EH (cell line): ENCODE data around the gene OR7A5.
A peak's percentile ranks its signal among the peaks of the same experiment; 100 is the strongest.
"Not testable (repeated sequence)": the region's sequence is repeated elsewhere in the genome, so short reads cannot be mapped to it uniquely, and the experiment has no call there.

Experiments
- DNase-seq: peaks from one replicate; pipeline ENCODE4 v3.0.0-alpha.2; 2015; ENCODE audit warnings: low read depth

OR7A5 gene

DNA sequence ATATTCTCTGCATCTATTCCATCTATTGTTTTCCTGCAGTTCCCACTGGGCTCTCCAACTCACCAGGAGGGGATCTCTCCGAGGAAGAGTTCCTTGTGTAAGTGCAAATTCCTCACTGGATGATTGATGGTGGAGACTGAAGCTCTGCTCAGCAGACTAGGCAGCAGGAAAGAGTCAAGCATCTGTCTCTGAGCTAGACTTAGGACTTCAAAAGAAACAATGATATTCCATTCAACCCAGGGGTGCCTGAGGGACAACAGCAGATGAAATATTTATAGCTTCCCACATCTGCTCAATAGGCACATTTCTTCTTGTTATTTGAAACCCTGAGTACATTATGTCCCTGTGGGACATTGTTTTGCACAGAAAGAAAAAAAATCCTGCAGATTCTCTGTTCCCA lies at the start of gene OR7A5, which contains the start of gene OR7C1:
Gene OR7A5 (minus strand): TSS at position 175 of the 400 bp plus-strand sequence. CDS start 6,944 bp downstream, outside the sequence.
Gene OR7C1 (minus strand): TSS at position 175 of the 400 bp plus-strand sequence. CDS start 35,049 bp downstream, outside the sequence.
- no peak for DNase-seq

DNA sequence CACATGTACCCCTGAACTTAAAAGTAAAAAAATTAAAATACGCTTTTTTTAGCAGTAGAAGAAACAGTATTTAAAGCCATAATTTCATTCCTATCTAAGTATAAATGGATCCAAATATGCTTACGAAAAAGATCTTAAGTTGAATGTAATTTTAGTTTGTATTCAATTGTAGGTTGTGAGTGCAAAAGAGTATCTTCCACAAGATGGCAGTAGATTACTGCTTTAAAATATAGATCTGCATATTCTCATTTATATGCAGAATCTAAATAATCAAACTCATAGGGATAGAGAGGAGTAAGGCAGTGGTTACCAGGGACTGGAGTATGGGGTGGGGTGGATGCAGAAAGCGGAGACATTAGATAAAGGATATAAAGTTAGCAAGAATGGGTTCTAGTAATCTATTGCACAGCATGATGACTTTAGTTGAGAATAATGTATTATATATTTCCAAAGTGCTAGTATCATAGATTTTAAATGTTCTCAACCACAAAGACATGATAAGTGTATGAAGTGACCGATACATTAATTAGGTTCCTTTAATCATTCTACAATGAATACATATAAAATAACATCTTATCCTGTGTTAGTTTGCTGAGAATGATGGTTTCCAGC lies 36.7 kb upstream of the OR7A5 start:
- peak; percentile 29 for DNase-seq

DNA sequence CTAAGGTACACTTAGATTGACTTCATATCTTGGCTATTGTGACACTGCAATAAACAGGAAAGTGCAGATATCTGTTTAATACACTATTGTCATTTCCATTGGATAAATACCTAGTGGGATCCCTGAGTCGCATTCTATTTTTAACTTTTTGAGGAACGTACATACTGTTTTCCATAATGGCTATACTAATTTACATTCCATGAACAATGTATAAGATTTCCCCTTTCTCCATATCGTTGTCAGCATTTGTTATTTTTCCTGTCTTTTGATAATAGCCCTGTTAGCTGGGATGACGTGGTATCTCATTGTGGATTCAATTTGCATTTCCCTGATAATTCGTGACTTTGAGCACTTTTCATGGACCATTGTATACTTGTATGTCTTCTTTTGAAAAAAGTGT lies 33.5 kb upstream of the OR7A5 start:
- DNase-seq, result no peak

DNA sequence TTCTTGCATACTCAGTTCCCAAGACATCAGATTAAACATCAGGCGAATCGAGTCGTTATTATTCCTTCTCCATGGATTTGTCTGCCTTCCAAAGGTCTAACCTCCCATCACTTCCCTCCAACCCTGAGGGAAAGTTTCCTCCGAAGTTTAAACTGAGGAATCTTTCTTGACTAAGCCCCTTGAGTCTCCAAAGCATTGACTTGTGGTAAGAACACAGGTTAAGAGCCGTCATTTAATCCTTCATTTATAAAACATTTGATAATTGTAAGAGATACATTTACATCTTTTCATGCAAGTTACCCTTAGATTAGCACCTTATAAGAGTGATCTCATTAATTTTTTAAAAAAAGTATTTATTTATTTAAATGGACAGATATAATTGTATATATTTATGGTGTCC lies 13.8 kb upstream of the OR7A5 start, which contains the start of gene OR7A10:
Gene OR7A10 (minus strand): TSS at position 101 of the 400 bp plus-strand sequence. CDS start 7,045 bp downstream, outside the sequence.
- no peak for DNase-seq

DNA sequence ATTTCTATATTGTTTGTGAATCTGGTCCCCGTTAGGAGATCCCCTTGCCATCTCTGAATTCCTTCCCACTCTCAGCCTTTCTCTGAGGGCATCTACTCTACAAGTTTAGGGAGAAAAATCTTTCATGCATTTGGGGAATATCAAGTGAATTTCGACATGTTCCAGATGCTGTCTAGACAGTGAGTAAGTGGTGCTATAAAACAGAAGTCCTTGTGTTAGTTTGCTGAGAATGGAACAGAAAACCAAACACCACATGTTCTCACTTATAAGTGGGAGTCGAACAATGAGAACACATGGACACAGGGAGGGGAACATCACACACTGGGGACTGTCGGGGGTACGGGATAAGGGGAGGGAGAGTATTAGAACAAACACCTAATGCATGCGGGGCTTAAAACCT lies 8.6 kb upstream of the OR7A5 start:
- DNase-seq, result no peak

DNA sequence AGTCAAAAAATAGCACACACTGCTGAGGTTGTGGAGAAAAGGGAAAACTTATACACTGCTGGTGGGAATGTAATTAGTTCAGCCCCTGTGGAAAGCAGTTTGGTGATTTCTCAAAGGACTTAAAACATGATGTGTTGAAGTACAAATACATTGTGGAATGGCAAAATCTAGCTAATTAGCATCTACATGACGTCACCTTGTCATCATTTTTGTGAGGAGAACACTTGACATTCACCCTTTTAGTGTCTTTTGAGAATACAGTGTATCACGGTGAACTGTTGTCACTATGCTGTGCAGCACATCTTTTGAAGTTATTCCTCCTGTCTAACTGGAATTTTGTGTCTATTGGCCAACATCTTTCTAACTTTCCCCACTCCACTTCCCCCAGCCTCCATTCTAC lies 8.2 kb upstream of the OR7A5 start:
- DNase-seq, result no peak

DNA sequence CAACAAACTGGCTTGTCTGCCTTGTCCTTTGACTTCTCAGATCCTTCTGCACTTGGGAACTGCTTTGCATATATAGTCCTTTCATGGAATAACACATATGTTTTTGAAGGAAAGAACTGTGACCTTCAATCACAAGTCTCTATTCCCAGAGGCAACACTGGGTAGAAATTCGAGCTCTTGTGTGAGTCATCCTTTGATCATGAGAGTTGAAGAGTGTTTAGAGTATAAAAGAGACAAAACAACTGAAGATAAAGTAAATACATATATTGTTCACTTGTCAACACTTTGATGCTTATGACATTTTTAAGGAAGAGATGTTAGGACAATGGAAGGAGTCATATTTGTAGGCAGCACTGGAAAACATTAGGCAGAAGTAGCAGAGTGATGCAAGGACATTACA lies 5.2 kb upstream of the OR7A5 start:
- no peak for DNase-seq

DNA sequence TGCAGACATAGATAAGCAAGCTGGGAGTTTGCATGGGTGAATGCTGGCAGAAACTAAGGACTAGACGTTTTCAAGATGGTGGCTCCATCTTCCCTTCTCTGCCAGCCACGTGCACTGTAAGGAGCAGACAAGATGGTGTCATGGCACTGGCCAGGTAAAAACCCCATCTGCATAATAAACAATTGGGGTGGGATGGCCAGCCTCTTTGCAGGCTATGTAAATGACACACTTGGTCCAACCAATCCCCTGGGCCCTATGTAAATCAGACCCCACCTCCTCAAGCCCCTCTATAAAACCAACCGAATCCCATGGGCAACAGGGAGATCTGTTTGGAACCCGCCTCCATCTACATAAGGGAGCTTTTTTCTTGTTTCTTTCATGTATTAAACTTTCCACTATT lies 2.4 kb upstream of the OR7A5 start:
- DNase-seq, result no peak

DNA sequence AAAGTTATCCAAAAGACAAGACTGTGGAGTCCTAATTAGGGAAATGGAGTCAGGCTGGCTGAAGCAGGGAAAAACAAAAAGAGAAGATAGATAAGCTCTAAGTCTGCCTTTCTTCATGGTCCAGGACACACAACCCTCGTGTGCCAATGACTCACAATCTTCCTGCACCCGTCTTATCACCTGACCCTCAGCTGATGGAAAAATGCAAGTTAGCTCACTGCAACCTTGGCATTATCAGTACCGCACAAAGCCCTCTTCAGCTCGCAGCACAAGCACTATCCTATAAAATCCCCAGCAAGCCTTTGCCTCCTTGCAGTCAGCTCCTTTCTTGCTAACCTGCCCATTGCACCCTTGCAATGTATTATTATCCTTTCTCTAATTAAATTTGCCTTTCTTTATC lies 4.3 kb downstream of the OR7A5 start:
- no peak for DNase-seq

DNA sequence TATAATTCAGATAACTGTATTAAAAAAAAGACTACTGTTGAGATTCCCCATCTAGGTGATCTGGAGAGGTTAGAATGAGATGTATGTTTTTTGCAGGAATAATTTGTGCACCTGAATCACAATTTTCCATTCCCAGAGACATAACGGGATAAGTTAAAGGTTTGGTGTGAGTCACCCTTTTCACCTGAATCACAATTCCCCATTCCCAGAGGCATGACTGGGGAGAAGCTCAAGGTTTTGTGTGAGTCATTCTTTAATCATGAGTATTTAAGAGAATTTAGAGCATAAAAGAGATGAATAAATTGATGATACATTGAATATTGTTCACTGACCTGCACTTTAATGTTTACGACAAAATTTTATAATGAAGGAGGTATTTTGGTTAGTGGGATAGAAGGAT lies 9.0 kb downstream of the OR7A5 start:
- DNase-seq, result no peak

DNA sequence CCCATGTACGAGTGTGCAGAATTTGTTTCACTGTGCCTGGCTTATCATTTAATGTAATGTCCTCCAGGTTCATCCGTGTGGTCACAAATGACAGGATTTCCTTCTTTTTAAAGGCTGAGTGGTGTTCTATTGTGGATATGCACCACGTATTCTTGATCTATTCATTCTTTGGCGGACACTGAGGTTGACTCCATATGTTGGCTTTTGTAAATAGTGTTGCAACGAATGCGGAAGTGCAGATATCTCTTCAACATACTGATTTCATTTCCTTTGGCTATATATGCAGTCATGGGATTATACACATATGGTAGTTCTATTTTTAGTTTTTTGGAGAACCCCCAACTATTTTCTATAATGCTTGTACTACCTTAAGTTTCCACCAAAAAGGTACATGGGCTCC lies 13.0 kb downstream of the OR7A5 start:
- DNase-seq, result no peak

DNA sequence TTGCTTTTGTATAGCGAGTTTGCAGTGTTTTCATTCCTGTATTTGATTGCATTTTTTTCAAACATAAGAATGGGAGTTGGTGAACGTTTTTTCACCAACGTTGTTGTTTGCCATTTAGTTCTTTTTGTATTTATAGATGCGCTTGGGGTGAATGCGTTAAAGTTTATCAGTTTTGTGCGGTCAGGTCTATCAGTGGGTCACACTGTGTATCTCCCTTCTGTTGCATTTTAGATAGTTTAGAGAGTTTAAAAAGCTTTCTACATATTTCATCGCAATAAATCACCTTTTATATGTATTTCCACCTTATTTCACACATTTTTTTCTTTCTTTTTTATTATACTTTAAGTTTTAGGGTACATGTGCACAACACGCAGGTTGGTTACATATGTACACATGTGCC lies 16.4 kb downstream of the OR7A5 start:
- no peak for DNase-seq

DNA sequence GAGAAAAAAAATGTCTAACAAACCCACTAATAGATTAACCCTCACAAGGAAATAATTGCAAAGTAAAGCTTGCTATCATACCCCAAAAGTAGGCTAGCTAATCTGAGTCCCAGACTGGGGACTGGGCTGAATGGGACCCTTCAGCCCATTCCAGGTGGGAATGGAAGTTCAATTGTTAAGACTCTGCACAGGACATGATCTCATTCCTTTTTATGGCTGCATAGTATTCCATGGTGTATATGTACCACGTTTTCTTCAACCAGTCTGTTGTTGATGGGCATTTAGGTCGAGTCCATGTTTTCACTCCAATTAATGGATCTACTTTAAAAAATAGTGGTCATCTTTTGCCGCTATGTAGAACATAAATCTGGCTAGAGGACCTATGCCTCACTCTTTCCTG lies 17.9 kb downstream of the OR7A5 start:
- no peak for DNase-seq

DNA sequence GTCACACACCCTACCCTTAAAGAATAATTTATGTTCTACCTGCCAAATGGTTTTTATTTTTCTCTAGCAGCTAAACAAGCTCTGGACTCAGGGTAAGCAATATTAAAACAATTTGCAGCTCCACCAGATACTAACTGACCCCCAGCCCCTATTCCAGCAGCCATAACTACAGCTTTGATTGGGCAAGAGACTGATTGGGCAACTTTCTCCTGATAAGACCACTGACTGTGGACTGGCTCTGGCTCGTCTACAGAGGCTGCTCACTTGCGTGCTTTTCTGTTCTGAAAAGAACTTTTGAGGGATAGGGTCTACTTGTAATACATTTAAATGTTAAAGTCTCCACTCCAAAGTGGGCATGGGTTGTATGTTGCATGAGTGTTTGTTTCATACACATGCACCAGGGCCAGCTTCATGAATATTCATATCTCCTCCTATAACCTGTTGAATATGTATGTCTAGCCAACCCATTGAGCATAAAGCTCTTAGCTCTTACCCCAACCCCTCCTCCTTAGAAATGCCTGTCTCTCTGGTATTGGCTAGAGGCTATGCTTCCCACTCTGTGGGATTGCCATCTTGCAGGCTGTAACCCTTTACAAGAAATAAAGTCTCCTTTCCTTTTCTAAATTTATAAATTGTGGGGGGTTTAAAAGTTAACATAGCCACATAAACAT lies 19.9 kb downstream of the OR7A5 start:
- DNase-seq, result no peak

DNA sequence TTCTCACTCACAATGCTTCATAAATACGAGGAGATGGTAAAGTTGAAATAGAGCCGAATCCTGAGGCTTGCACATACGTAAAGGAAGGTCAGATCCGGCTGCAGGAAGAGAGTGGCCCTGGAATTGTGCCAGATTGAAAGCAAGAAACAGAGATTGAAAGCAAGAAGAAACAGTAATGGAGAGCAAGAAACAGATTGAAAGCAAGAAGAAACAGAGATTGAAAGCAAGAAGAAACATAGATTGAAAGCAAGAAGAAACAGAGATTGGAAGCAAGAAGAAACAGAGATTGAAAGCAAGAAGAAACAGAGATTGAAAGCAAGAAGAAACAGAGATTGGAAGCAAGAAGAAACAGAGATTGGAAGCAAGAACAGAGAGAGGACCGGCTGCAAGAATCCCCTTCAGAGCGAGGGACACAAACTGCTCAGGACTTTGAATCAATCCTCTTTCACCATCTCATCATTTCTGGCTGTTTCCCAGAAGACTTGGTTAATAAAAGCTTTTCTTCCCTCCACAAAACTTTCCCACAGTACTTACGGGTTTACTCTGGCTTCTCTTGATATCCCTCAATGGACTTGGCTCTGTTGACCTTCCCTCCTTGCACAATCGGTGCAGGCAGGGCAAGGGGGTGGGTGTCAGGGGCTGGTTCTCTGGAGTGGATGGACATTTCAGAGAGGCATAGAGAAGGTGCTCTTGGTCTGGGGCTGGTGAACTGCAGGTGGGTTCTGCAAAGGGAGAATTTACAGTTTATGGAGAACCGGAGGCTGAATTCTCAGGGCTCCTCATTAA lies 25.5 kb downstream of the OR7A5 start:
- DNase-seq, result no peak

DNA sequence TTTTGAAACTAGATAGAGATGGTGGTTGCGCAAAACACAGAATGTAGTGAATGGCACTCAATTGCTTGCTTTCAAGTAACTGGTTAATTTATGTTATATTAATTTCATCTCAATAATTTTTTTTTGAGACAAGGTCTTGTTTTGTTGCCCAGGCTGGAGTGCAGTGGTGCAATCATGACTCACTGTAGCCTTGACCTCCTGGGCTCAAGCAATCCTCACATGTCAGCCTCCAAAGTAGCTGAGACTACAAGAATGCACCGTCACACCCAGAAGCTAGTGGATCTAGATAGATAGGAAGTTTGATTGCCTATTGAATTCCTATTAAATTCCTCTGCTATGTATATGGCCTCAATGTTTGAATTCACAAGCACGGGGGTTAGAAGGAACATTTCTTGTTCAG lies 30.2 kb downstream of the OR7A5 start:
- DNase-seq, result no peak

DNA sequence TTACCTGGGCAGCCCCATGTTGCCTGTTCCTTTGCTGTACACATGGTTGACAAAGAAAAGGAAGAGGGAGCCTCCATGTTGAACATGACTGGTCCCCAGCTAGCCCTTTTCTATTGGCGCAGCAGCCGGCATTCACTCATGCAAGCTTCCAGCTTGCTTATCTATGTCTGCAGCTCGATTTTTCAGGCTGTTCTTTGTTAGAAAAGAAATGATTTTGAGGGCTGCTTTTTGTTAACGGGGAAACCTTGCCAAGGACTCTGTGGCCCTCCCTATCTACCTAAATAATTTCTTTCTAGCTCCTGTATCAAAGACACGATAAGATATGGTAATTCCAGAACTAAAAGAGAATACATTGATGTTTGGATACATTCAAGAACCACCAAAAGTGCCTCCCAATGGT lies 36.2 kb downstream of the OR7A5 start:
- no peak for DNase-seq

DNA sequence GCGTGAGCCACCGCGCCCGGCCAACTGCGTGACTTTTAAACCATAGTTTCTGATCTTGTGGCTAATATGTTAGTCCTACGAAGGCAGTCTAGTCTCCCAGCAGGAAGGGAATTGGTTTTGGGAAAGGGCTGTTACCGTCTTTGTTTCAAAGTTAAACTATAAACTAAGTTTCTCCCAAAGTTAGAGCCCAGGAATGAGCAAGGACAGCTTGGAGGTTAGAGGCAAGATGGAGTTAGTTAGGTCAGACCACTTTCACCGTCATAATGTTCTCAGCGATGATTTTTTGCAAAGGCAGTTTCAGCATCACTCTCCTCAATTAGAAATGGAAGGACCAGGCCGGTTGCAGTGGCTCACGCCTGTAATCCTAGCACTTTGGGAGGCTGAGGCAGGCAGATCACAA lies 39.0 kb downstream of the OR7A5 start:
- no peak for DNase-seq

DNA sequence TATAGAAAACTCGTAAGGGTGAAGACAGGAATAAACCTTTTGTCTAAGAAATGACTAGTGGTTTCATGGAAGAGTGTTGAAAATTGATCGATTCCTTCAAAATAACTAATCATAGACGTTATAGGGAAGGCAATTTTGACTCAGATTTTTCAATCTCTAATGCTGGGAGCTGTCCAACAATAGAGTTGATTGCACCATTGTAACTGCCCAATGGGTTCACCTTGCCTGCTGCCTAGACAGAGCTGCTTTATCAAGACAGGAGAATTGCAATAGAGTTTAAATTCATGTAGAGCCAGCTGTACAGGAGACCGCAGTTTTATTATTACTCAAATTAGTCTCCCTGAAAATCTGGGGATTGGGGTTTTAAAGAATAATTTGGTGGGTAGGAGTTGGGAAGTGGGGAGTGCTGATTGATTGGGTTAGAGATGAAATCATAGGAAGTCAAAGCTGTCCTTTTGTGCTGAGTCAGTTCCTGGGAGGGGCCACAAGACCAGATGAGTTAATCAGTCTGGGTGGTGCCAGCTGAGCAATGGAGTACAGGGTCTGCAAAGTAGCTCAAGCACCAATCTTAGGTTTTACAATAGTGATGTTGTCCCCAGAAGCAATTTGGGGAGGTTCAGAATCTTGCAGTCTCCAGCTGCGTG lies 39.8 kb downstream of the OR7A5 start:
- no peak for DNase-seq

DNA sequence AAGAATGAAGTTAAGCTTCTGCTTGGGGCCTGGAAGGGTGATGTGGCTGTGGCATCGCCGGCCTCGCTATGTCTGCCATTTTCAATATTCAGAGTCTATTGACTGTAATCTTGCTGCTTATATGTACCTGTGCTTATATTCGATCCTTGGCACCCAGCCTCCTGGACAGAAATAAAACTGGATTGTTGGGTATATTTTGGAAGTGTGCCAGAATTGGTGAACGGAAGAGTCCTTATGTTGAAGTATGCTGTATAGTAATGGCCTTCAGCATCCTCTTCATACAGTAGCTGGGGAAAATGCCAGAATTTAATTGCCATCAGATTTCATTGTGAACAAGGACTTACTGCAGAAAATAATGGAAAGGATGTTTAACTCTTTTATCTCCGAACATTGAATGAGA lies 42.7 kb downstream of the OR7A5 start:
- not testable (repeated sequence) for DNase-seq

DNA sequence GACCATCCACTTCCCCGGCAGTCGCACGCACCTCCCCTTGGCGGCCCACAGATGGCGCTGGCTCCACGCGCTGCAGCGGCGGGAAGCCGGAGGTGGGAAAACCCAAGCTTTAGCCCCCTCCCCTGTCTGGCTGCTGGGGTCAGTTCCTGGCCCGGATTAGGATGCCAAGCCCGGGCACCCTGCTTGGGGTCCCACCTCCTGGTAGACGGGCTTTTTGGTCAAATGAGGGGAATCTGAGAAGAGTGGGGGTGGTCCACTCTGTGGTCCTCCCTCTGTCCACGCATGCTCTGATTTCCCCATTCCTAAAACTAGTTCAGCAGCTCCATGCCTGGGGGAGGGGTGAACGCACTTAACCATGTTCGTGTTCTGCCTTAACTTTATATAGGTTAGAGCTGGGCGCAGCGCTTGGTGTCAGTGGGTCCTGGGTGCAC lies 48.5 kb downstream of the OR7A5 start:
- DNase-seq, result peak; percentile 17

DNA sequence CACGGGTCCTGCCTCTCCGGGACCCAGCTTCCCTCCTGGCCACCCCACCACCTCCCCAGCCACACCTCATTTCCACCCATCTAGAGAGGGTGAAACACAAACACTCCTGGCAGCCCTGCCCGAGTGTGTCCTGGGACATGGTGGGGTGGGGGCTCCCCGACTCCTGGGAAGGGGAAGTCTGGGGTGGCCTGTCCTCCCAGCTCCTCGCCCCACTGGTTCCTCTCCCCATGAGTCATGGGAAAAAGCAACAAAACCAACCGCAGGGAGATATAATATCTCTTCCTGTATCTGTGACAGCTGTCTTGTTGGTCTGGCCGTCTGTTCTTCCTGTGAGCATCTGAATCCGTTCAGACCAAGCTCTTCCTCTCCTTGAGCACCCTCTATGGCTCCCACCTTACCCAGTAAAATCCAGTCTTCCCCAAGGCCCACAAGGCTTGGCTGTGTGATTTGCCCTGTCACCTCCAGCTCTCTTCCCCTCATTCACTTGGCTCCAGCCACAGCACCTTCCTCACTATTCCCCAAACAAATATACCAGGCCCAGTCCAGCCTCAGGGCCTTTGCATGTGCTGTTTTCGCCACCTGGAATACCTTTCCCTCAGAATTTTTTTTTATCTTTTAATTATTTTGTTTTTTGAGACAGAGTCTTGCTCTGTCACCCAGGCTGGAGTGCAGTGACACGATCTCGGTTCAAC lies 49.7 kb downstream of the OR7A5 start:
- peak; percentile 82 for DNase-seq
